ENCODE results near the gene GATA5. TPM values are rescaled to one million over a fixed set of nuclear protein-coding genes. Genes with fewer than 3 reads are reported as not detected.

GATA5 gene
- total RNA-seq, 1 experiment from 2014 or later: not detected

DNA sequence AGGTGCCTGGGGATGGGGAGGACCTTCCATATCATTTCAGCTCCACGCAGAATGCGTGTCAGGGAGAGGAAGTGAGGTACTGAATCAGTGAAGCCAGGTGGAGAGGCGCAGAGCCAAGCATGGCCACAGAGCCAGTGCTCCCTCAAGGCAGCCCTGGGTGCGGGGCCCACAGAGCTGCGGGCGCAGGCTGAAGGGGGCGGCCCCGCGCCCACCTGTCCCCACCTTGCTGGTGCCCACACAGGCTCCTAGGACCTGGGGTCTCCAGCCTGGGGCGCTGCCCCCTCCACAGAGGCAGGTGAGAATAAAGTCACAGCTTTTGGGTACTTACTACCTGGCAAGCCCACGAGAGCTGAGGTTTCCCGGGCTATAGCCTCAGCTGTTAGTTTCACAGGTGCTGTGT, 40.0 kb upstream of the GATA5 start:
- H2AFZ ChIP-seq (ENCODE audit: low read depth, low read length, poor library complexity, severe bottlenecking): no peak overlapping the region
- H3K4me3 ChIP-seq (replicated peaks in 1 of 2; ENCODE audit: low read depth in 1 of 2, low read length in 2 of 2): no peak overlapping the region
- H3K4me1 ChIP-seq (ENCODE audit: control insufficient read depth in 1 of 2, insufficient read depth in 2 of 2, low read length in 2 of 2): peaks cover 0 to 6% of the 10 kb centered on the region in 2 experiments; a peak in 1 of 4 replicates
- ATAC-seq (no peak), DNase-seq (ENCODE audit: low read depth, low spot score) (no peak)
- intact Hi-C loops (cut with micrococcal nuclease): no loop called here
- H4K20me1 ChIP-seq (ENCODE audit: insufficient read depth): no peaks in the 10 kb centered on the region
- CTCF ChIA-PET: no interaction called here
- H3K79me2 ChIP-seq (ENCODE audit: insufficient read depth, low read length): no peaks in the 10 kb centered on the region
- H3K9me2 ChIP-seq (ENCODE audit: insufficient read depth): no peaks in the 10 kb centered on the region
- POLR2A ChIA-PET: no interaction called here
- BruUV-seq (replicated peaks): no TSS peak
- no peak overlapping the region for H3K27ac ChIP-seq (ENCODE audit: low read depth, low read length)
- TF ChIP-seq JUND (IDR thresholded peaks at IDR 0.05): no peak
- TF ChIP-seq, protein P1, sequence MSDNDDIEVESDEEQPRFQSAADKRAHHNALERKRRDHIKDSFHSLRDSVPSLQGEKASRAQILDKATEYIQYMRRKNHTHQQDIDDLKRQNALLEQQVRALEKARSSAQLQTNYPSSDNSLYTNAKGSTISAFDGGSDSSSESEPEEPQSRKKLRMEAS (IDR thresholded peaks at IDR 0.05): no peak
- H3K36me3 ChIP-seq (ENCODE audit: control insufficient read depth in 1 of 2, insufficient read depth in 2 of 2, low read length in 2 of 2): no peaks in the 10 kb centered on the region
- H3K4me2 ChIP-seq (ENCODE audit: low read length): no peak overlapping the region
- no peak overlapping the region for H3K9ac ChIP-seq (ENCODE audit: low read length)
- RAD21 ChIA-PET (ENCODE audit: low non-redundant PET in 1 of 2, low total read pairs in 2 of 2, uncharacterized antibody in 2 of 2, unreplicated experiment in 2 of 2): no interaction called here
- no peaks in the 10 kb centered on the region for H3K27me3 ChIP-seq (ENCODE audit: insufficient read depth, low read length)
- no peaks in the 10 kb centered on the region for H3K9me3 ChIP-seq (ENCODE audit: control insufficient read depth in 1 of 2, insufficient read depth in 1 of 2, low read depth in 1 of 2, low read length in 2 of 2)

DNA sequence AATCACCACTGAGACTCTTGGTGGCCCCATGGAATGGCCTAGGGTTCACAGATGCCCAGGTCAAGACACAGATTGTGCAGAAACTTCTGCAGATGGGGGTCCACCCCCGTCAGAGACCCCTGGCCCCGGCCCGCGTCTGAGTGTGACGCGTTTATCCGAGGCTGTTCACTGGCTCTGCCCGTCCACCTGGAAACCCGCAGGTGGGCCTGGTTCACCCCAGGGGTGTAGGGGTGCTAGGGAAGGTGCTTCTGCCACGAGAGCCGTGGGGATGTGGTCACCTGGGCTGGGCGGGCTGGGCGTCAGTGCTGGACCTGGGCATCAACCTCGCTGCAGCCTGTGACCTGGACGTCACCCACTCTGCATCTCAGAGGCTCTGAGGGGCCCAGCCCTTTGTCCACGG, 39.5 kb upstream of the GATA5 start:
- Histone ChIP-seq H3K27me3 (ENCODE audit: insufficient read depth, low read length) (no peaks in the 10 kb centered on the region), H3K36me3 (ENCODE audit: control insufficient read depth in 1 of 2, insufficient read depth in 2 of 2, low read length in 2 of 2) (no peaks in the 10 kb centered on the region), H3K79me2 (ENCODE audit: insufficient read depth, low read length) (no peaks in the 10 kb centered on the region), H3K9me3 (ENCODE audit: control insufficient read depth in 1 of 2, insufficient read depth in 1 of 2, low read depth in 1 of 2, low read length in 2 of 2) (no peaks in the 10 kb centered on the region), H4K20me1 (ENCODE audit: insufficient read depth) (no peaks in the 10 kb centered on the region), H3K9ac (ENCODE audit: low read length) (no peak overlapping the region), H3K4me3 (replicated peaks in 1 of 2; ENCODE audit: low read depth in 1 of 2, low read length in 2 of 2) (no peak overlapping the region), H2AFZ (ENCODE audit: low read depth, low read length, poor library complexity, severe bottlenecking) (no peak overlapping the region), H3K9me2 (ENCODE audit: insufficient read depth) (no peaks in the 10 kb centered on the region), H3K4me1 (ENCODE audit: control insufficient read depth in 1 of 2, insufficient read depth in 2 of 2, low read length in 2 of 2) (peaks cover 0 to 6% of the 10 kb centered on the region in 2 experiments; a peak in 1 of 4 replicates), H3K27ac (ENCODE audit: low read depth, low read length) (no peak overlapping the region), H3K4me2 (ENCODE audit: low read length) (no peak overlapping the region)
- no peak for TF ChIP-seq CBX3 (IDR thresholded peaks at IDR 0.05; ENCODE audit: low read depth)
- TF ChIP-seq POLR2AphosphoS5 (IDR thresholded peaks at IDR 0.05; ENCODE audit: low read depth, low read length): no peak
- BruUV-seq (replicated peaks): no TSS peak
- ATAC-seq (no peak), DNase-seq (ENCODE audit: low read depth, low spot score) (no peak)
- ChIA-PET CTCF (no interaction called here), RAD21 (ENCODE audit: low non-redundant PET in 1 of 2, low total read pairs in 2 of 2, uncharacterized antibody in 2 of 2, unreplicated experiment in 2 of 2) (no interaction called here), POLR2A (no interaction called here)
- intact Hi-C loops (cut with micrococcal nuclease): no loop called here

DNA sequence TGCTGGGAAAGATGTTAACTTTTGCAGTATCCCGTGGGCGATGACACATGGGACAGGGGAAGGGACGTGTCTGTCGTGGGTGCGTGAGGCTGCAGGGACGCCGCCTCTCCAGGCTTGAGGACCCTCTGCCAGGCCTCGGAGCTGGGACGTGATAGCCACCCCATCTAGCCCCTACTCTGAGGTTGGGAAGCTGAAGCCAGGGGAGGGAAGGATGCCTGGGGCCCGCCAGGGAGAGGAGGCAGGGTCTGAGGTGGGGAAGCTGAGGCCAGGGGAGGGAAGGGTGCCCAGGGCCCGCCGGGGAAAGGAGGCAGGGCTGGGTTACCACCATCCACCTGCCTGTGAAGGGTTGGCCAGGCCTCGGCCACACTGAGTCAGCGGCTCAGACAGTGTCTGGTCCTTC, 38.2 kb upstream of the GATA5 start:
- no peak overlapping the region for H3K4me3 ChIP-seq (replicated peaks in 1 of 2; ENCODE audit: low read depth in 1 of 2, low read length in 2 of 2)
- CTCF ChIA-PET: no interaction called here
- no peaks in the 10 kb centered on the region for H3K27me3 ChIP-seq (ENCODE audit: insufficient read depth, low read length)
- no peaks in the 10 kb centered on the region for H3K9me3 ChIP-seq (ENCODE audit: control insufficient read depth in 1 of 2, insufficient read depth in 1 of 2, low read depth in 1 of 2, low read length in 2 of 2)
- H3K4me2 ChIP-seq (ENCODE audit: low read length): no peak overlapping the region
- RAD21 ChIA-PET (ENCODE audit: low non-redundant PET in 1 of 2, low total read pairs in 2 of 2, uncharacterized antibody in 2 of 2, unreplicated experiment in 2 of 2): no interaction called here
- no peak overlapping the region for H2AFZ ChIP-seq (ENCODE audit: low read depth, low read length, poor library complexity, severe bottlenecking)
- ATAC-seq (no peak), DNase-seq (ENCODE audit: low read depth, low spot score) (no peak)
- H3K79me2 ChIP-seq (ENCODE audit: insufficient read depth, low read length): no peaks in the 10 kb centered on the region
- no peak overlapping the region for H3K27ac ChIP-seq (ENCODE audit: low read depth, low read length)
- H4K20me1 ChIP-seq (ENCODE audit: insufficient read depth): no peaks in the 10 kb centered on the region
- no peaks in the 10 kb centered on the region for H3K9me2 ChIP-seq (ENCODE audit: insufficient read depth)
- H3K4me1 ChIP-seq (ENCODE audit: control insufficient read depth in 1 of 2, insufficient read depth in 2 of 2, low read length in 2 of 2): peaks cover 0 to 6% of the 10 kb centered on the region in 2 experiments; a peak in 1 of 4 replicates
- POLR2A ChIA-PET: no interaction called here
- TF ChIP-seq EZH2phosphoT487 (IDR thresholded peaks at IDR 0.05; ENCODE audit: borderline replicate concordance) (no peak), RAD21 (IDR thresholded peaks at IDR 0.05; ENCODE audit: low read depth) (no peak), SIN3A (IDR thresholded peaks at IDR 0.05; ENCODE audit: low read depth) (no peak), JUND (IDR thresholded peaks at IDR 0.05) (no peak), ZFX (IDR thresholded peaks at IDR 0.05) (no peak), ELF1 (IDR thresholded peaks at IDR 0.05; ENCODE audit: borderline replicate concordance, low read depth) (no peak)
- TF ChIP-seq, protein P2, sequence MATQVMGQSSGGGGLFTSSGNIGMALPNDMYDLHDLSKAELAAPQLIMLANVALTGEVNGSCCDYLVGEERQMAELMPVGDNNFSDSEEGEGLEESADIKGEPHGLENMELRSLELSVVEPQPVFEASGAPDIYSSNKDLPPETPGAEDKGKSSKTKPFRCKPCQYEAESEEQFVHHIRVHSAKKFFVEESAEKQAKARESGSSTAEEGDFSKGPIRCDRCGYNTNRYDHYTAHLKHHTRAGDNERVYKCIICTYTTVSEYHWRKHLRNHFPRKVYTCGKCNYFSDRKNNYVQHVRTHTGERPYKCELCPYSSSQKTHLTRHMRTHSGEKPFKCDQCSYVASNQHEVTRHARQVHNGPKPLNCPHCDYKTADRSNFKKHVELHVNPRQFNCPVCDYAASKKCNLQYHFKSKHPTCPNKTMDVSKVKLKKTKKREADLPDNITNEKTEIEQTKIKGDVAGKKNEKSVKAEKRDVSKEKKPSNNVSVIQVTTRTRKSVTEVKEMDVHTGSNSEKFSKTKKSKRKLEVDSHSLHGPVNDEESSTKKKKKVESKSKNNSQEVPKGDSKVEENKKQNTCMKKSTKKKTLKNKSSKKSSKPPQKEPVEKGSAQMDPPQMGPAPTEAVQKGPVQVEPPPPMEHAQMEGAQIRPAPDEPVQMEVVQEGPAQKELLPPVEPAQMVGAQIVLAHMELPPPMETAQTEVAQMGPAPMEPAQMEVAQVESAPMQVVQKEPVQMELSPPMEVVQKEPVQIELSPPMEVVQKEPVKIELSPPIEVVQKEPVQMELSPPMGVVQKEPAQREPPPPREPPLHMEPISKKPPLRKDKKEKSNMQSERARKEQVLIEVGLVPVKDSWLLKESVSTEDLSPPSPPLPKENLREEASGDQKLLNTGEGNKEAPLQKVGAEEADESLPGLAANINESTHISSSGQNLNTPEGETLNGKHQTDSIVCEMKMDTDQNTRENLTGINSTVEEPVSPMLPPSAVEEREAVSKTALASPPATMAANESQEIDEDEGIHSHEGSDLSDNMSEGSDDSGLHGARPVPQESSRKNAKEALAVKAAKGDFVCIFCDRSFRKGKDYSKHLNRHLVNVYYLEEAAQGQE (IDR thresholded peaks at IDR 0.05; ENCODE audit: low read depth): no peak
- TF ChIP-seq, protein P1 (IDR thresholded peaks at IDR 0.05): no peak
- H3K9ac ChIP-seq (ENCODE audit: low read length): no peak overlapping the region
- no peaks in the 10 kb centered on the region for H3K36me3 ChIP-seq (ENCODE audit: control insufficient read depth in 1 of 2, insufficient read depth in 2 of 2, low read length in 2 of 2)
- BruUV-seq (replicated peaks): no TSS peak
- intact Hi-C loops (cut with micrococcal nuclease): no loop called here
